ENCODE data around the gene HIVEP1. TPM values are rescaled to one million over a fixed set of nuclear protein-coding genes. Genes with fewer than 3 reads are reported as not detected.

Gene HIVEP1
- total and polyA plus RNA-seq, 2 of the 13 experiments (the other 11 are each of a cell fraction or from before 2014, with no cell fraction given): 7.4 to 9.9 TPM

DNA sequence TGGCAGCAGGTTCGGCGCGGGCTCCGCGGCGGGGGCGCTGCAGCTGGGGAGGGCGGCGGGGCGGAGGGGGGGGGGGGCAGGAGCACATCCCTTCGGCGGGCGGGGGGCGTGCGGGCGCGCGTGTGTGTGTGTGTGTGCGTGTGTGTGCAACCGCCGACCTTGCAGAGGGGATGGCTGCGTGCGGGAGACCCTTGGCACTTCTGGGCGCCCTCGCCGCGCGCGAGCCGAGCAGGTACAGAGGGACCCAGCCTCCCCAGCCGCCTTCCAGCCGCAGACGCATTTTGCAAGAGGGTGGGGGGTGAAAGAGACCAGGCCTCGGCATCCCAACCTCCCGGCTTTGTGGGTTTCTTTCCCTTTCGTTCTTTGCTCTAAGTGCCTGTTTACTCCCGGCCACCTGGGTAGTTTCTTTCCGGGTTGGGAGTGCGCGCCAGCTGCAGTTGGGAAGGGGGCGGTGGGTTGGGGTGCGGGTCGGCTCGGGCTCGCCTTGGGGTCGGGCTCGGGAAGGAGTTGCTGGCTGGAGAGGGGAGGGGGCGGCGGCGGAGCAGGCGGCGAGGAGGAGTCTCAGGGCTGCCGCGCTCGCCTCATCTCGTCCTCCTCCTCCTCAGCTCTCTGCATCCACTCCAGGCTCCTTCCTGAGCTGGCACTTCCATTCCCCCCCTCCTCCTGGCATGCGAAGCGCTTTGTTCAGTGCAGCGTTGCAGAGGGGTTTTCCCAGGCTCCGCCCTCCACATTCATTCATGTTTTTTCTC, 620 bp downstream of the HIVEP1 start (continued):
- TF ChIP-seq EEA1 (CRISPR knock-in tag; IDR thresholded peaks at IDR 0.05; ENCODE audit: borderline replicate concordance) (no peak), ZBTB20 (CRISPR knock-in tag; IDR thresholded peaks at IDR 0.05; ENCODE audit: borderline replicate concordance, low read depth) (no peak), TGIF2 (CRISPR knock-in tag; IDR thresholded peaks at IDR 0.05) (no peak), ZZZ3 (CRISPR knock-in tag; IDR thresholded peaks at IDR 0.05; ENCODE audit: borderline replicate concordance) (no peak), ZFP36L1 (CRISPR knock-in tag; IDR thresholded peaks at IDR 0.05) (no peak), SOX13 (IDR thresholded peaks at IDR 0.05) (no peak), SOX13 (CRISPR knock-in tag; conservative IDR thresholded peaks at IDR 0.05 in 1 of 2, IDR thresholded peaks at IDR 0.05 in 1 of 2) (peak in 1 of 2 experiments; percentile 48; a peak in 1 of 4 replicates), ZFY (CRISPR knock-in tag; IDR thresholded peaks at IDR 0.05) (no peak; the same call in none of the 2 replicates), ZFP41 (CRISPR knock-in tag; IDR thresholded peaks at IDR 0.05; ENCODE audit: borderline replicate concordance) (peak; percentile 33; the same call in 1 of the 2 replicates), NAIF1 (CRISPR knock-in tag; IDR thresholded peaks at IDR 0.05; ENCODE audit: borderline replicate concordance) (no peak), TCF7 (IDR thresholded peaks at IDR 0.05; ENCODE audit: low read depth) (no peak)
- TF ChIP-seq, protein P1, sequence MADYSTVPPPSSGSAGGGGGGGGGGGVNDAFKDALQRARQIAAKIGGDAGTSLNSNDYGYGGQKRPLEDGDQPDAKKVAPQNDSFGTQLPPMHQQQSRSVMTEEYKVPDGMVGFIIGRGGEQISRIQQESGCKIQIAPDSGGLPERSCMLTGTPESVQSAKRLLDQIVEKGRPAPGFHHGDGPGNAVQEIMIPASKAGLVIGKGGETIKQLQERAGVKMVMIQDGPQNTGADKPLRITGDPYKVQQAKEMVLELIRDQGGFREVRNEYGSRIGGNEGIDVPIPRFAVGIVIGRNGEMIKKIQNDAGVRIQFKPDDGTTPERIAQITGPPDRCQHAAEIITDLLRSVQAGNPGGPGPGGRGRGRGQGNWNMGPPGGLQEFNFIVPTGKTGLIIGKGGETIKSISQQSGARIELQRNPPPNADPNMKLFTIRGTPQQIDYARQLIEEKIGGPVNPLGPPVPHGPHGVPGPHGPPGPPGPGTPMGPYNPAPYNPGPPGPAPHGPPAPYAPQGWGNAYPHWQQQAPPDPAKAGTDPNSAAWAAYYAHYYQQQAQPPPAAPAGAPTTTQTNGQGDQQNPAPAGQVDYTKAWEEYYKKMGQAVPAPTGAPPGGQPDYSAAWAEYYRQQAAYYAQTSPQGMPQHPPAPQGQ (CRISPR knock-in tag; IDR thresholded peaks at IDR 0.05; ENCODE audit: borderline replicate concordance): no peak; the same call in 1 of the 2 replicates
- TF ChIP-seq, protein P2, sequence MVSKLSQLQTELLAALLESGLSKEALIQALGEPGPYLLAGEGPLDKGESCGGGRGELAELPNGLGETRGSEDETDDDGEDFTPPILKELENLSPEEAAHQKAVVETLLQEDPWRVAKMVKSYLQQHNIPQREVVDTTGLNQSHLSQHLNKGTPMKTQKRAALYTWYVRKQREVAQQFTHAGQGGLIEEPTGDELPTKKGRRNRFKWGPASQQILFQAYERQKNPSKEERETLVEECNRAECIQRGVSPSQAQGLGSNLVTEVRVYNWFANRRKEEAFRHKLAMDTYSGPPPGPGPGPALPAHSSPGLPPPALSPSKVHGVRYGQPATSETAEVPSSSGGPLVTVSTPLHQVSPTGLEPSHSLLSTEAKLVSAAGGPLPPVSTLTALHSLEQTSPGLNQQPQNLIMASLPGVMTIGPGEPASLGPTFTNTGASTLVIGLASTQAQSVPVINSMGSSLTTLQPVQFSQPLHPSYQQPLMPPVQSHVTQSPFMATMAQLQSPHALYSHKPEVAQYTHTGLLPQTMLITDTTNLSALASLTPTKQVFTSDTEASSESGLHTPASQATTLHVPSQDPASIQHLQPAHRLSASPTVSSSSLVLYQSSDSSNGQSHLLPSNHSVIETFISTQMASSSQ (IDR thresholded peaks at IDR 0.05; ENCODE audit: low read depth): no peak
- TF ChIP-seq, protein P2 (CRISPR knock-in tag; IDR thresholded peaks at IDR 0.05; ENCODE audit: borderline replicate concordance): no peak
- TF ChIP-seq, protein P3, sequence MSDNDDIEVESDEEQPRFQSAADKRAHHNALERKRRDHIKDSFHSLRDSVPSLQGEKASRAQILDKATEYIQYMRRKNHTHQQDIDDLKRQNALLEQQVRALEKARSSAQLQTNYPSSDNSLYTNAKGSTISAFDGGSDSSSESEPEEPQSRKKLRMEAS (IDR thresholded peaks at IDR 0.05): no peak
- TF ChIP-seq, protein P4, sequence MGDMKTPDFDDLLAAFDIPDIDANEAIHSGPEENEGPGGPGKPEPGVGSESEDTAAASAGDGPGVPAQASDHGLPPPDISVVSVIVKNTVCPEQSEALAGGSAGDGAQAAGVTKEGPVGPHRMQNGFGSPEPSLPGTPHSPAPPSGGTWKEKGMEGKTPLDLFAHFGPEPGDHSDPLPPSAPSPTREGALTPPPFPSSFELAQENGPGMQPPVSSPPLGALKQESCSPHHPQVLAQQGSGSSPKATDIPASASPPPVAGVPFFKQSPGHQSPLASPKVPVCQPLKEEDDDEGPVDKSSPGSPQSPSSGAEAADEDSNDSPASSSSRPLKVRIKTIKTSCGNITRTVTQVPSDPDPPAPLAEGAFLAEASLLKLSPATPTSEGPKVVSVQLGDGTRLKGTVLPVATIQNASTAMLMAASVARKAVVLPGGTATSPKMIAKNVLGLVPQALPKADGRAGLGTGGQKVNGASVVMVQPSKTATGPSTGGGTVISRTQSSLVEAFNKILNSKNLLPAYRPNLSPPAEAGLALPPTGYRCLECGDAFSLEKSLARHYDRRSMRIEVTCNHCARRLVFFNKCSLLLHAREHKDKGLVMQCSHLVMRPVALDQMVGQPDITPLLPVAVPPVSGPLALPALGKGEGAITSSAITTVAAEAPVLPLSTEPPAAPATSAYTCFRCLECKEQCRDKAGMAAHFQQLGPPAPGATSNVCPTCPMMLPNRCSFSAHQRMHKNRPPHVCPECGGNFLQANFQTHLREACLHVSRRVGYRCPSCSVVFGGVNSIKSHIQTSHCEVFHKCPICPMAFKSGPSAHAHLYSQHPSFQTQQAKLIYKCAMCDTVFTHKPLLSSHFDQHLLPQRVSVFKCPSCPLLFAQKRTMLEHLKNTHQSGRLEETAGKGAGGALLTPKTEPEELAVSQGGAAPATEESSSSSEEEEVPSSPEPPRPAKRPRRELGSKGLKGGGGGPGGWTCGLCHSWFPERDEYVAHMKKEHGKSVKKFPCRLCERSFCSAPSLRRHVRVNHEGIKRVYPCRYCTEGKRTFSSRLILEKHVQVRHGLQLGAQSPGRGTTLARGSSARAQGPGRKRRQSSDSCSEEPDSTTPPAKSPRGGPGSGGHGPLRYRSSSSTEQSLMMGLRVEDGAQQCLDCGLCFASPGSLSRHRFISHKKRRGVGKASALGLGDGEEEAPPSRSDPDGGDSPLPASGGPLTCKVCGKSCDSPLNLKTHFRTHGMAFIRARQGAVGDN (CRISPR knock-in tag; IDR thresholded peaks at IDR 0.05): peak; percentile 62
- TF ChIP-seq, protein P5, sequence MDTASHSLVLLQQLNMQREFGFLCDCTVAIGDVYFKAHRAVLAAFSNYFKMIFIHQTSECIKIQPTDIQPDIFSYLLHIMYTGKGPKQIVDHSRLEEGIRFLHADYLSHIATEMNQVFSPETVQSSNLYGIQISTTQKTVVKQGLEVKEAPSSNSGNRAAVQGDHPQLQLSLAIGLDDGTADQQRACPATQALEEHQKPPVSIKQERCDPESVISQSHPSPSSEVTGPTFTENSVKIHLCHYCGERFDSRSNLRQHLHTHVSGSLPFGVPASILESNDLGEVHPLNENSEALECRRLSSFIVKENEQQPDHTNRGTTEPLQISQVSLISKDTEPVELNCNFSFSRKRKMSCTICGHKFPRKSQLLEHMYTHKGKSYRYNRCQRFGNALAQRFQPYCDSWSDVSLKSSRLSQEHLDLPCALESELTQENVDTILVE (CRISPR knock-in tag; IDR thresholded peaks at IDR 0.05): 0 out of 2 replicates have a peak, but pooled peaks have one; percentile 58

Measured in HepG2 (cell line).